ENCODE measurements around the gene TENM3.

- TF ChIP-seq MXI1 (IDR thresholded peaks at IDR 0.05; ENCODE audit: low read depth, low read length) (no peak), TAF1 (IDR thresholded peaks at IDR 0.05; ENCODE audit: borderline replicate concordance, low read depth, low read length) (no peak), STAT3 (IDR thresholded peaks at IDR 0.05; ENCODE audit: low read depth, low read length) (no peak), ZNF274 (IDR thresholded peaks at IDR 0.05; ENCODE audit: insufficient read depth, insufficient read length) (no peak), SIN3A (IDR thresholded peaks at IDR 0.05; ENCODE audit: low read depth, low read length) (no peak), CBX3 (IDR thresholded peaks at IDR 0.05; ENCODE audit: borderline replicate concordance, low read depth) (no peak)
- TF ChIP-seq, protein P1, sequence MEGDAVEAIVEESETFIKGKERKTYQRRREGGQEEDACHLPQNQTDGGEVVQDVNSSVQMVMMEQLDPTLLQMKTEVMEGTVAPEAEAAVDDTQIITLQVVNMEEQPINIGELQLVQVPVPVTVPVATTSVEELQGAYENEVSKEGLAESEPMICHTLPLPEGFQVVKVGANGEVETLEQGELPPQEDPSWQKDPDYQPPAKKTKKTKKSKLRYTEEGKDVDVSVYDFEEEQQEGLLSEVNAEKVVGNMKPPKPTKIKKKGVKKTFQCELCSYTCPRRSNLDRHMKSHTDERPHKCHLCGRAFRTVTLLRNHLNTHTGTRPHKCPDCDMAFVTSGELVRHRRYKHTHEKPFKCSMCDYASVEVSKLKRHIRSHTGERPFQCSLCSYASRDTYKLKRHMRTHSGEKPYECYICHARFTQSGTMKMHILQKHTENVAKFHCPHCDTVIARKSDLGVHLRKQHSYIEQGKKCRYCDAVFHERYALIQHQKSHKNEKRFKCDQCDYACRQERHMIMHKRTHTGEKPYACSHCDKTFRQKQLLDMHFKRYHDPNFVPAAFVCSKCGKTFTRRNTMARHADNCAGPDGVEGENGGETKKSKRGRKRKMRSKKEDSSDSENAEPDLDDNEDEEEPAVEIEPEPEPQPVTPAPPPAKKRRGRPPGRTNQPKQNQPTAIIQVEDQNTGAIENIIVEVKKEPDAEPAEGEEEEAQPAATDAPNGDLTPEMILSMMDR (IDR thresholded peaks at IDR 0.05 in 2 of 3, conservative IDR thresholded peaks at IDR 0.05 in 1 of 3; ENCODE audit: control insufficient read depth in 2 of 3, extremely low read depth in 1 of 3, insufficient read depth in 1 of 3, low read depth in 3 of 3, low read length in 3 of 3) = no peak
These were observed 437.0 kb downstream of the TENM3 start for GRCh38 chr4:182680234-182680653.

All from GM12878 (cell line).